ENCODE data around the gene CACYBP.

Gene CACYBP

GRCh38 chr1:174956976-174957375, 42.8 kb upstream of the CACYBP start (continued):
- TF ChIP-seq TSHZ2 (CRISPR knock-in tag; IDR thresholded peaks at IDR 0.05) (no peak), ESRRG (CRISPR knock-in tag; IDR thresholded peaks at IDR 0.05) (no peak), ZFP30 (CRISPR knock-in tag; IDR thresholded peaks at IDR 0.05) (no peak), TOX (CRISPR knock-in tag; IDR thresholded peaks at IDR 0.05; ENCODE audit: borderline replicate concordance) (no peak), PATZ1 (CRISPR knock-in tag; IDR thresholded peaks at IDR 0.05; ENCODE audit: borderline replicate concordance) (no peak), OSR1 (CRISPR knock-in tag; IDR thresholded peaks at IDR 0.05) (no peak), BACH2 (CRISPR knock-in tag; IDR thresholded peaks at IDR 0.05; ENCODE audit: borderline replicate concordance) (no peak)

DNA sequence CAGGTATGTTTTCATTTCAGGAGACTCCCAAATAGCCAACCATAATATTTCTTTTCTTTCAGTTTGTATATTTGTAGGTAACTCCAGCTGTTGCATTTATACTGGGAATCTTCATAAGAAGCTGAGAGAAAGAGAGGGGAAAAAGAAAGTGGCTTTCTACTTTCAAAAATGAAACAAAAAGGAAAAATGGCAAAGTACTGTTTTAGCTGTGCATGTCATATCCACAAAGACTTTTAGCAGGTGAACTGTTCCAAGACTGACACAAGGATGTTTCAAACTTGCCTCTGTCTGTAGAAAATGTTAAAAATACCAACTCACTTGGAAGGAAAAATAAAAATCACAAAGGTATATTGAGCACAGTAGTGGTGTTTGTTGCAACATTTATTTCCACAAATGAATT, 41.9 kb upstream of the CACYBP start:
- ATAC-seq = no peak
- no peak for TF ChIP-seq CSRNP3 (CRISPR knock-in tag; IDR thresholded peaks at IDR 0.05)
- TF ChIP-seq TCF4 (CRISPR knock-in tag; IDR thresholded peaks at IDR 0.05; ENCODE audit: borderline replicate concordance) = no peak
- TF ChIP-seq ZC3H10 (CRISPR knock-in tag; IDR thresholded peaks at IDR 0.05) = no peak
- no peak for TF ChIP-seq ISL1 (CRISPR knock-in tag; IDR thresholded peaks at IDR 0.05)
- no peak for TF ChIP-seq ZNF565 (CRISPR knock-in tag; conservative IDR thresholded peaks at IDR 0.05; ENCODE audit: low read depth)
- no peak for TF ChIP-seq ARNTL (CRISPR knock-in tag; IDR thresholded peaks at IDR 0.05; ENCODE audit: borderline replicate concordance, low read depth)
- TF ChIP-seq, protein P1, sequence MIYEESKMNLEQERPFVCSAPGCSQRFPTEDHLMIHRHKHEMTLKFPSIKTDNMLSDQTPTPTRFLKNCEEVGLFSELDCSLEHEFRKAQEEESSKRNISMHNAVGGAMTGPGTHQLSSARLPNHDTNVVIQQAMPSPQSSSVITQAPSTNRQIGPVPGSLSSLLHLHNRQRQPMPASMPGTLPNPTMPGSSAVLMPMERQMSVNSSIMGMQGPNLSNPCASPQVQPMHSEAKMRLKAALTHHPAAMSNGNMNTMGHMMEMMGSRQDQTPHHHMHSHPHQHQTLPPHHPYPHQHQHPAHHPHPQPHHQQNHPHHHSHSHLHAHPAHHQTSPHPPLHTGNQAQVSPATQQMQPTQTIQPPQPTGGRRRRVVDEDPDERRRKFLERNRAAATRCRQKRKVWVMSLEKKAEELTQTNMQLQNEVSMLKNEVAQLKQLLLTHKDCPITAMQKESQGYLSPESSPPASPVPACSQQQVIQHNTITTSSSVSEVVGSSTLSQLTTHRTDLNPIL (CRISPR knock-in tag; IDR thresholded peaks at IDR 0.05; ENCODE audit: low read depth) = no peak
- no peak for TF ChIP-seq SNAI2 (CRISPR knock-in tag; IDR thresholded peaks at IDR 0.05)
- TF ChIP-seq ESRRG (CRISPR knock-in tag; IDR thresholded peaks at IDR 0.05) = no peak

DNA sequence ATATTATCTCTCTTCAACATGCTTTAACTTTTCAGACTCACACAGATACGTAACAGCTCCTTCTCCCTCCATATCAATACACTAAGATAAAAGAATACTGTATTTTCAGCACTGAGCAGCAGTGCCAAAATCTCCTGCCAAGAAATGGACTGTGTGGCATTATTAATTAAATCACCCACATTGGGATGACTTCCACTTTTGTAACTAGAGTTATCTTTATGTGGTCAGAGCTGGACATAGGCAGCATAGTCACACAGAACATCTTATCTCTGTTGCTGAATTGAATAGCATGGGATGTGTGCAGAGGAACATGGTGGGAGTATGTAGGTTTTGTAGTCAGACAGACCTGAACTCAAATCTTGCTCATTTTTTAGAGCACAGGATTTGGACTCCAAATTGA, 41.4 kb upstream of the CACYBP start:
- TF ChIP-seq CSRNP3 (CRISPR knock-in tag; IDR thresholded peaks at IDR 0.05) (no peak), ISL1 (CRISPR knock-in tag; IDR thresholded peaks at IDR 0.05) (no peak), CSDC2 (CRISPR knock-in tag; IDR thresholded peaks at IDR 0.05) (no peak), ZNF8 (CRISPR knock-in tag; IDR thresholded peaks at IDR 0.05) (no peak), ZFP3 (CRISPR knock-in tag; IDR thresholded peaks at IDR 0.05) (no peak), ZFP30 (CRISPR knock-in tag; IDR thresholded peaks at IDR 0.05) (no peak), ZNF565 (CRISPR knock-in tag; conservative IDR thresholded peaks at IDR 0.05; ENCODE audit: low read depth) (no peak), SNAI2 (CRISPR knock-in tag; IDR thresholded peaks at IDR 0.05) (no peak), TCF4 (CRISPR knock-in tag; IDR thresholded peaks at IDR 0.05; ENCODE audit: borderline replicate concordance) (no peak), TSHZ2 (CRISPR knock-in tag; IDR thresholded peaks at IDR 0.05) (no peak), OSR1 (CRISPR knock-in tag; IDR thresholded peaks at IDR 0.05) (no peak), TOX (CRISPR knock-in tag; IDR thresholded peaks at IDR 0.05; ENCODE audit: borderline replicate concordance) (no peak)
- TF ChIP-seq, protein P1 (CRISPR knock-in tag; IDR thresholded peaks at IDR 0.05; ENCODE audit: low read depth) = no peak
- peak; percentile 30; the same call in 2 of the 3 replicates for ATAC-seq

Data from SK-N-SH treated with all-trans-retinoic acid at 6 μM for 48 hours (cell line).